ENCODE measurements around the gene RTN4.

RTN4 gene

DNA sequence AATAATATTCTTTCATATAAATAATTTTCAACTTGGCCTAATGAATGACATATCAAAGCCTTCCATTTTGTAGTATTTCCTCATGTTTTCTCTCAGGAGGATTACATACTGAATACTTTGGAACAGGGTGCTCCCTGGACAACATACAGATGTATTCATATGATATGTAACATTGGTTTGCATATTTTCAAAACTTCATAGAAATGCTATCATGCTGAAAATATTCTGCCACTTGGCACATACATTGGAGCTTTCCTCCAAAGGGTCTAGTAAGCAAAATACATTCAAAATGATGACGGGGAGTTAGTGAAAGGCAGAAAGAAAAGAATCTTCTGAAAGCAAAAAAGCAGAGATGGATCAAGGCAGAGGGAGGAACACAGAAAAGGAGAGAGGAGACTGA is 38.1 kb upstream of the RTN4 start:
- TF ChIP-seq YY1 (IDR thresholded peaks at IDR 0.05; ENCODE audit: low read depth) (no peak), NFIC (IDR thresholded peaks at IDR 0.05) (no peak), EP300 (IDR thresholded peaks at IDR 0.05; ENCODE audit: borderline replicate concordance) (no peak), TEAD4 (IDR thresholded peaks at IDR 0.05) (no peak), TAF1 (IDR thresholded peaks at IDR 0.05; ENCODE audit: low read depth) (no peak), ZBTB7A (IDR thresholded peaks at IDR 0.05; ENCODE audit: low read depth) (no peak), RAD21 (IDR thresholded peaks at IDR 0.05; ENCODE audit: low read depth) (no peak), CREB1 (IDR thresholded peaks at IDR 0.05; ENCODE audit: low read depth) (no peak), CEBPB (IDR thresholded peaks at IDR 0.05) (no peak), EGR1 (IDR thresholded peaks at IDR 0.05) (no peak), FOXM1 (IDR thresholded peaks at IDR 0.05; ENCODE audit: borderline replicate concordance, low read depth) (no peak), TCF12 (IDR thresholded peaks at IDR 0.05; ENCODE audit: low read depth) (no peak)
- TF ChIP-seq, protein P1, sequence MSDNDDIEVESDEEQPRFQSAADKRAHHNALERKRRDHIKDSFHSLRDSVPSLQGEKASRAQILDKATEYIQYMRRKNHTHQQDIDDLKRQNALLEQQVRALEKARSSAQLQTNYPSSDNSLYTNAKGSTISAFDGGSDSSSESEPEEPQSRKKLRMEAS (IDR thresholded peaks at IDR 0.05), result no peak
- TF ChIP-seq, protein P2, sequence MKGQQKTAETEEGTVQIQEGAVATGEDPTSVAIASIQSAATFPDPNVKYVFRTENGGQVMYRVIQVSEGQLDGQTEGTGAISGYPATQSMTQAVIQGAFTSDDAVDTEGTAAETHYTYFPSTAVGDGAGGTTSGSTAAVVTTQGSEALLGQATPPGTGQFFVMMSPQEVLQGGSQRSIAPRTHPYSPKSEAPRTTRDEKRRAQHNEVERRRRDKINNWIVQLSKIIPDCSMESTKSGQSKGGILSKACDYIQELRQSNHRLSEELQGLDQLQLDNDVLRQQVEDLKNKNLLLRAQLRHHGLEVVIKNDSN (IDR thresholded peaks at IDR 0.05), result no peak
- TF ChIP-seq, protein P3, sequence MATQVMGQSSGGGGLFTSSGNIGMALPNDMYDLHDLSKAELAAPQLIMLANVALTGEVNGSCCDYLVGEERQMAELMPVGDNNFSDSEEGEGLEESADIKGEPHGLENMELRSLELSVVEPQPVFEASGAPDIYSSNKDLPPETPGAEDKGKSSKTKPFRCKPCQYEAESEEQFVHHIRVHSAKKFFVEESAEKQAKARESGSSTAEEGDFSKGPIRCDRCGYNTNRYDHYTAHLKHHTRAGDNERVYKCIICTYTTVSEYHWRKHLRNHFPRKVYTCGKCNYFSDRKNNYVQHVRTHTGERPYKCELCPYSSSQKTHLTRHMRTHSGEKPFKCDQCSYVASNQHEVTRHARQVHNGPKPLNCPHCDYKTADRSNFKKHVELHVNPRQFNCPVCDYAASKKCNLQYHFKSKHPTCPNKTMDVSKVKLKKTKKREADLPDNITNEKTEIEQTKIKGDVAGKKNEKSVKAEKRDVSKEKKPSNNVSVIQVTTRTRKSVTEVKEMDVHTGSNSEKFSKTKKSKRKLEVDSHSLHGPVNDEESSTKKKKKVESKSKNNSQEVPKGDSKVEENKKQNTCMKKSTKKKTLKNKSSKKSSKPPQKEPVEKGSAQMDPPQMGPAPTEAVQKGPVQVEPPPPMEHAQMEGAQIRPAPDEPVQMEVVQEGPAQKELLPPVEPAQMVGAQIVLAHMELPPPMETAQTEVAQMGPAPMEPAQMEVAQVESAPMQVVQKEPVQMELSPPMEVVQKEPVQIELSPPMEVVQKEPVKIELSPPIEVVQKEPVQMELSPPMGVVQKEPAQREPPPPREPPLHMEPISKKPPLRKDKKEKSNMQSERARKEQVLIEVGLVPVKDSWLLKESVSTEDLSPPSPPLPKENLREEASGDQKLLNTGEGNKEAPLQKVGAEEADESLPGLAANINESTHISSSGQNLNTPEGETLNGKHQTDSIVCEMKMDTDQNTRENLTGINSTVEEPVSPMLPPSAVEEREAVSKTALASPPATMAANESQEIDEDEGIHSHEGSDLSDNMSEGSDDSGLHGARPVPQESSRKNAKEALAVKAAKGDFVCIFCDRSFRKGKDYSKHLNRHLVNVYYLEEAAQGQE (IDR thresholded peaks at IDR 0.05; ENCODE audit: low read depth), result no peak

DNA sequence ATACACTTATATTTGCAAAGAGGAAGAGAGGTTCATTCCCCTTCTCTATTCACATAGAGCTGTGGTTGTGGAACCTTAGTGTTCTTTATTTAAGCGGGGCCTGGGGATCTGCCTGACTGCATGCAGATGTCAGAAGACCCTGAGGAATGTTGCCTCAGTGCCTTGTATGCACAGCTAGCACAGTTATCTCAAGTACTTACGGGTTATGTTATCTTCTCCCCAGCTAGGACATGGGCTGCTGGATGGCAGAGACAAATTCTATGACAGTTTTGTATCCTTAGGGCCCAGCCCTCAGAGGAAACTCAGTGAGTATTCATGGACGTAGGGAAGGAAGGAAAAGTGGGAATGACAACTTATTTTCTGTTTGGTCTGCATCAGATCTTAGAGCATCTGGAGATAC is 37.7 kb upstream of the RTN4 start:
- TF ChIP-seq CEBPB (IDR thresholded peaks at IDR 0.05) (no peak), ZBTB7A (IDR thresholded peaks at IDR 0.05; ENCODE audit: low read depth) (no peak), TEAD4 (IDR thresholded peaks at IDR 0.05) (no peak), RAD21 (IDR thresholded peaks at IDR 0.05; ENCODE audit: low read depth) (no peak), YY1 (IDR thresholded peaks at IDR 0.05; ENCODE audit: low read depth) (no peak), FOXM1 (IDR thresholded peaks at IDR 0.05; ENCODE audit: borderline replicate concordance, low read depth) (no peak), NFIC (IDR thresholded peaks at IDR 0.05) (no peak), CREB1 (IDR thresholded peaks at IDR 0.05; ENCODE audit: low read depth) (no peak), TAF1 (IDR thresholded peaks at IDR 0.05; ENCODE audit: low read depth) (no peak), EP300 (IDR thresholded peaks at IDR 0.05; ENCODE audit: borderline replicate concordance) (no peak), EGR1 (IDR thresholded peaks at IDR 0.05) (no peak)
- TF ChIP-seq, protein P1 (IDR thresholded peaks at IDR 0.05), result no peak

DNA sequence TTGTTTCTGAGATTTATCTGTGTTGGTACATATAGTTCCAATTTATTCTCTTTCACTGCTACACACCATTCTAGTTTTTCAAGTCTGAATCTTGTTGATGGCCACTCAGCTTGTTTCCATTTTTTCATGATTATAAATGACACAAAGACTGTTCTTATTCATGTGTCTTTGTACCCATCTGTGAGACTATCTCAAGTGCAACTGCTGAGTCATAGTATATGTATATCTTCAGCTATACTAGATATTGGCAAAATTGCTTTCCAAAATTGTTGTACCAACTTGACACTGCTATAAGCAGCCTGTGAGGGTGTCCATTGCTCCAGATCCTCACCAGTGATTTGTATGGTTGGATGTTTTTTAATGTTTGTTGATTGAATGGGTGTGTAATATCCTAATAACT is 37.2 kb upstream of the RTN4 start:
- TF ChIP-seq YY1 (IDR thresholded peaks at IDR 0.05; ENCODE audit: low read depth), result no peak
- no peak for TF ChIP-seq EP300 (IDR thresholded peaks at IDR 0.05; ENCODE audit: borderline replicate concordance)
- TF ChIP-seq, protein P2 (IDR thresholded peaks at IDR 0.05), result no peak
- no peak for TF ChIP-seq TEAD4 (IDR thresholded peaks at IDR 0.05)
- TF ChIP-seq ZBTB7A (IDR thresholded peaks at IDR 0.05; ENCODE audit: low read depth), result no peak

DNA sequence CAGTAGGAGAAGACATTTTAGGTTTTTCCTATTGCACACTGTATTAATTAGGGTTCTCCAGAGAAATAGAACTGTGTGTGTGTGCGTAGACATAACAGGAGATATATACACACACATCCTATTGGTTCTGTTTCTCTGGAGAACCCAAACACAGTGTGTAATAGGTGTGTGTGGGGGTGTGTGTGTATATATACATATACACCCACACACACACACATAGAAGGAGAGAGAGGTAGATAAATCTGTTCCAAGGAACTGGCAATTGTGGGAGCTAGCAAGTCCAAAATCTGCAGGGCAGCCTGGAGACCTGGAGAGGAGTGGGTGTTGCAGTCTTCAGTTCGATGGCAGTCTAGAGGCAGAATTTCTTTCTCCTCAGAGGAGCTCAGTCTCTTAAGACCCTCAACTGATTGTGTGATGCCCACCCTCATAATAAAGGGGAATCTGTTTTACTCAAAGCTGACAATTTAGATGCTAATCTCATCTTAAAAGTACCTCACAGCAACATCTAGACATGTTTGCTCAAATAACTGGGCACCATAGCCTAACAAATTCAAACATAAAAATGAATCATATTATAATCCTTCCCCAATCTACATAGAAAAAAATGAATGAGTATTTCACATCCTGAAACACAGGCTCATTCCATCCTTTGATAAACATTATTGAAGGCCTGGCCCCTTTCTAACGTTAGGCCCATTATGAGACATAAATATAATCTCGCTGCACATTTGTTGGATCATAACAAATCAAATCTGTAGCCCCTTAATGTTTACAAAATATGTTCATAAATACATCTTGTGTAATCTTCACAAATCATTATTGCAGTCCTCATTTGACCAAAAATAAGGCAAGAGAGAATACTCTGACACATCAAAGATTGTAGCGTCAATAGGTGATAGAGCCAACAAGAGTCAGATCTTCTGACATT is 35.1 kb upstream of the RTN4 start:
- TF ChIP-seq CEBPB (IDR thresholded peaks at IDR 0.05), result no peak
- no peak for TF ChIP-seq TAF1 (IDR thresholded peaks at IDR 0.05; ENCODE audit: low read depth)
- TF ChIP-seq, protein P1 (IDR thresholded peaks at IDR 0.05), result no peak
- no peak for TF ChIP-seq ZBTB7A (IDR thresholded peaks at IDR 0.05; ENCODE audit: low read depth)
- TF ChIP-seq TEAD4 (IDR thresholded peaks at IDR 0.05), result no peak
- TF ChIP-seq CREB1 (IDR thresholded peaks at IDR 0.05; ENCODE audit: low read depth), result no peak
- TF ChIP-seq TCF12 (IDR thresholded peaks at IDR 0.05; ENCODE audit: low read depth), result no peak
- TF ChIP-seq, protein P2 (IDR thresholded peaks at IDR 0.05), result no peak
- TF ChIP-seq, protein P3 (IDR thresholded peaks at IDR 0.05; ENCODE audit: low read depth), result no peak
- no peak for TF ChIP-seq EP300 (IDR thresholded peaks at IDR 0.05; ENCODE audit: borderline replicate concordance)
- TF ChIP-seq EGR1 (IDR thresholded peaks at IDR 0.05), result no peak
- no peak for TF ChIP-seq NFIC (IDR thresholded peaks at IDR 0.05)
- TF ChIP-seq FOXM1 (IDR thresholded peaks at IDR 0.05; ENCODE audit: borderline replicate concordance, low read depth), result no peak
- TF ChIP-seq YY1 (IDR thresholded peaks at IDR 0.05; ENCODE audit: low read depth), result no peak
- no peak for TF ChIP-seq RAD21 (IDR thresholded peaks at IDR 0.05; ENCODE audit: low read depth)
